Activated CD4-positive, alpha-beta T cell treated with anti-CD3 and anti-CD28 coated beads, Interleukin-10, Interleukin-2, amounts not matched to agents 100 ng/mL and 50 ng/mL, durations not matched to agents 16 hours and 8 hours (primary cell): ENCODE results near the gene CST1.
A peak's percentile ranks its signal among the peaks of the same experiment; 100 is the strongest.

Experiments
- DNase-seq: peaks from one replicate; pipeline ENCODE4 v3.0.0-alpha.2; 2020

Gene CST1

GRCh38 chr20:23697947-23698346, 52.8 kb downstream of the CST1 start:
- peak; percentile 6 for DNase-seq
